HEK293 (cell line): ENCODE data around the gene GPR3.

Source experiments
- ZNF510 ChIP-seq: fragments of 450-650 bp; formaldehyde crosslinking; IDR thresholded peaks from 2 replicates; pipeline ENCODE4 v1.5.1; 2018; ENCODE audit warnings: mild to moderate bottlenecking, missing genetic modification characterization, missing biosample characterization; ENCODE audit not compliant: insufficient replicate concordance
- TF ChIP-seq, protein P1 (sequence below): fragments of 450-650 bp; formaldehyde crosslinking; IDR thresholded peaks from 2 replicates; pipeline ENCODE4 v1.5.1; 2016; ENCODE audit warnings: missing biosample characterization, missing genetic modification characterization

DNA sequence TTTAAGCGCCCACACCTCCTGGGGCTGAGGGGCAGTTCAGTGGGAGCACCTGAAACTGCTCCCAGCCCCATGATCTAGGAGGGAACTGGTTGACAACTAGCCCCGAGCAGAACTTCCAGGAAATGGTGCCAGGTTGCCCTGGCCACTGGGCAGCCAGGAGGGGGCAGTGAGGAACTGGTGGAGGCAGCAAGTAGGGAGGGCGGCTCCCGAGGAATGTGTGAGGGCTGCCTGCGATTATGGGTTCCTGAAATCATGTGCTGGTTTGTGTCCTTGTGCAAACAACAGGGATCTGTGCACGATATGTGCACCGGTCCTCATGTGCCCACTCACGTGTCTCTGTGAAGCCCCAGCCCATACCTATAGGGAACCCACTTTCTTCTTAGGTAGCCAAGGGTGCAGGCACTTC is 9.9 kb downstream of the GPR3 start:
- TF ChIP-seq, protein P1, sequence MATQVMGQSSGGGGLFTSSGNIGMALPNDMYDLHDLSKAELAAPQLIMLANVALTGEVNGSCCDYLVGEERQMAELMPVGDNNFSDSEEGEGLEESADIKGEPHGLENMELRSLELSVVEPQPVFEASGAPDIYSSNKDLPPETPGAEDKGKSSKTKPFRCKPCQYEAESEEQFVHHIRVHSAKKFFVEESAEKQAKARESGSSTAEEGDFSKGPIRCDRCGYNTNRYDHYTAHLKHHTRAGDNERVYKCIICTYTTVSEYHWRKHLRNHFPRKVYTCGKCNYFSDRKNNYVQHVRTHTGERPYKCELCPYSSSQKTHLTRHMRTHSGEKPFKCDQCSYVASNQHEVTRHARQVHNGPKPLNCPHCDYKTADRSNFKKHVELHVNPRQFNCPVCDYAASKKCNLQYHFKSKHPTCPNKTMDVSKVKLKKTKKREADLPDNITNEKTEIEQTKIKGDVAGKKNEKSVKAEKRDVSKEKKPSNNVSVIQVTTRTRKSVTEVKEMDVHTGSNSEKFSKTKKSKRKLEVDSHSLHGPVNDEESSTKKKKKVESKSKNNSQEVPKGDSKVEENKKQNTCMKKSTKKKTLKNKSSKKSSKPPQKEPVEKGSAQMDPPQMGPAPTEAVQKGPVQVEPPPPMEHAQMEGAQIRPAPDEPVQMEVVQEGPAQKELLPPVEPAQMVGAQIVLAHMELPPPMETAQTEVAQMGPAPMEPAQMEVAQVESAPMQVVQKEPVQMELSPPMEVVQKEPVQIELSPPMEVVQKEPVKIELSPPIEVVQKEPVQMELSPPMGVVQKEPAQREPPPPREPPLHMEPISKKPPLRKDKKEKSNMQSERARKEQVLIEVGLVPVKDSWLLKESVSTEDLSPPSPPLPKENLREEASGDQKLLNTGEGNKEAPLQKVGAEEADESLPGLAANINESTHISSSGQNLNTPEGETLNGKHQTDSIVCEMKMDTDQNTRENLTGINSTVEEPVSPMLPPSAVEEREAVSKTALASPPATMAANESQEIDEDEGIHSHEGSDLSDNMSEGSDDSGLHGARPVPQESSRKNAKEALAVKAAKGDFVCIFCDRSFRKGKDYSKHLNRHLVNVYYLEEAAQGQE (tag by site-specific recombination), result no peak
- no peak for TF ChIP-seq ZNF510
